Spleen (tissue), 11 donors: Measurements from ENCODE around the gene ETV1. TPM values are rescaled to one million over a fixed set of nuclear protein-coding genes. Genes with fewer than 3 reads are reported as not detected.

Source experiments
- DNase-seq: peaks from one replicate; pipeline ENCODE4 v3.0.0-alpha.2; 2020
- H3K27ac ChIP-seq, 8 donors: fragments of 200-600 bp; sonication (generic) in 7 of 8; 1 replicate in 4 of 8; 2 replicates in 4 of 8; pipeline versions ENCODE4 v1.5.0 to v1.8.0; 2016 to 2021; ENCODE audit warnings: inconsistent platforms in 4 of 8, mild to moderate bottlenecking in 4 of 8, moderate library complexity in 1 of 8
- H3K27me3 ChIP-seq, 7 donors: fragments of 200-600 bp; sonication (generic) in 6 of 7; replicated peaks in 1 of 7; 1 replicate in 4 of 7; 2 replicates in 3 of 7; pipeline versions ENCODE4 v1.5.0 to v1.8.0; 2016 to 2021; ENCODE audit warnings: inconsistent platforms in 3 of 7, mild to moderate bottlenecking in 1 of 7
- H3K36me3 ChIP-seq, 6 donors: fragments of 200-600 bp; sonication (generic) in 5 of 6; 1 replicate in 4 of 6; 2 replicates in 2 of 6; pipeline versions ENCODE4 v1.5.0 to v1.8.0; 2016 to 2021; ENCODE audit warnings: inconsistent platforms in 2 of 6
- H3K4me1 ChIP-seq, 6 donors: fragments of 200-600 bp; sonication (generic) in 5 of 6; 1 replicate in 3 of 6; 2 replicates in 3 of 6; pipeline versions ENCODE4 v1.5.0 to v1.8.0; 2016 to 2021; ENCODE audit warnings: inconsistent platforms in 3 of 6
- H3K4me3 ChIP-seq, 8 donors: fragments of 200-600 bp; sonication (generic) in 7 of 8; 1 replicate in 4 of 8; 2 replicates in 4 of 8; pipeline versions ENCODE4 v1.5.0 to v1.8.0; 2016 to 2021; ENCODE audit warnings: inconsistent platforms in 4 of 8, mild to moderate bottlenecking in 4 of 8, moderate library complexity in 2 of 8
- H3K9me3 ChIP-seq, 8 donors: fragments of 200-600 bp; sonication (generic) in 7 of 8; 1 replicate in 4 of 8; 2 replicates in 4 of 8; pipeline versions ENCODE4 v1.5.0 to v1.8.0; 2016 to 2021; ENCODE audit warnings: inconsistent platforms in 4 of 8
- CTCF ChIP-seq, 11 experiments: fragments of 200-600 bp in 7 of 11; fragments of 450-650 bp in 4 of 11; sonication (generic) in 4 of 11; IDR thresholded peaks in 8 of 11; conservative IDR thresholded peaks in 3 of 11; 1 replicate in 7 of 11; 2 replicates in 4 of 11; pipeline versions ENCODE4 v1.4.0 to v1.8.0; 2016 to 2021; ENCODE audit warnings: antibody characterized with exemption in 11 of 11, inconsistent platforms in 4 of 11, mild to moderate bottlenecking in 1 of 11
- POLR2A ChIP-seq, 3 donors: fragments of 450-650 bp; IDR thresholded peaks; one replicate each; pipeline ENCODE4 v1.5.1; 2017; ENCODE audit warnings: antibody characterized with exemption in 3 of 3, mild to moderate bottlenecking in 1 of 3
- POLR2AphosphoS5 ChIP-seq, 3 donors: sonication (generic); formaldehyde crosslinking; IDR thresholded peaks; one replicate each; pipeline ENCODE4 v1.5.1; 2017; ENCODE audit warnings: antibody characterized with exemption in 3 of 3
- WGBS, 5 donors: extraction: QIAGEN DNeasy Blood & Tissue Kit in 3 of 5; methylation state at CpG; one replicate each; pipeline versions ENCODE4 v1.1.5 to v1.1.7; 2013 to 2018; 5-methylcytosine and 5-hydroxymethylcytosine counted together
- intact Hi-C: fragments of 100-400 bp; cut with DNase I; formaldehyde crosslinking; loops from one replicate; pipeline ENCODE4 v1.15.0; 2023; ENCODE audit warnings: low total_unique reads
- polyA plus RNA-seq, 3 donors: library from polyadenylated mRNA; stranded (reverse); fragments of 200-250 nt; gene quantifications; one replicate each; pipeline ENCODE4 v1.2.1, GENCODE V29; 2013
- total RNA-seq, 7 donors: library from RNA; depleted of rRNA in 3 of 7; stranded (reverse); fragments of >200 nt in 3 of 7; fragmentation: NEBNext Ultra II Directional in 4 of 7; extraction: Animal tissue kit (Norgen Biotek cat#: 25700) in 4 of 7; gene quantifications; one replicate each; pipeline versions ENCODE4 v1.1.0 to v1.2.1, GENCODE V29; 2016 to 2021
- donor health status: healthy with polysubstance abuse.
- donor health status: DM: no; HTN: no; CAD: no; lungs with moderate emphysema.
- donor health status: DM: no; HTN: no; CAD: no.
- donor health status: Bipolar disorder and iron deficiency.
- donor health status: healthy.
- donor health status: DM: no; HTN: no; CAD: no.
- donor health status: DM: yes; HTN: yes; CAD: no.

ETV1 gene
- total and polyA plus RNA-seq, 10 donors = 1.5 to 20.0 (median 7.2) TPM

- Histone ChIP-seq H3K9me3 (peaks cover 0 to 1% (median 0%) of the 10 kb centered on the region in 8 donors), H3K27me3 (no peaks in the 10 kb centered on the region), H3K4me3 (no peak overlapping the region), H3K4me1 (peaks cover 0 to 5% (median 0%) of the 10 kb centered on the region in 6 donors), H3K27ac (no peak overlapping the region), H3K36me3 (peaks cover 0 to 4% (median 0%) of the 10 kb centered on the region in 6 donors)
- intact Hi-C loops = no loop called here
- TF ChIP-seq POLR2A (IDR thresholded peaks at IDR 0.05) (no peak), CTCF (IDR thresholded peaks at IDR 0.05 in 8 of 11, conservative IDR thresholded peaks at IDR 0.05 in 3 of 11) (no peak), POLR2AphosphoS5 (IDR thresholded peaks at IDR 0.05) (no peak)
- DNase-seq = no peak
- WGBS, 5 donors = 50 to 69% (median 54%) methylated on average over 2 of the region's 2 CpGs
Observed at GRCh38 chr7:13897819-13898218, 91.6 kb downstream of the ETV1 start.

GRCh38 chr7:13894954-13895353 lies 94.5 kb downstream of the ETV1 start:
- Histone ChIP-seq H3K27ac (no peak overlapping the region), H3K36me3 (peaks cover 0 to 3% (median 0%) of the 10 kb centered on the region in 6 donors), H3K9me3 (peaks cover 0 to 5% (median 0%) of the 10 kb centered on the region in 8 donors), H3K4me1 (peaks cover 0 to 5% (median 0%) of the 10 kb centered on the region in 6 donors), H3K4me3 (no peak overlapping the region), H3K27me3 (no peaks in the 10 kb centered on the region)
- intact Hi-C loops = no loop called here
- DNase-seq = no peak
- no peak for TF ChIP-seq POLR2AphosphoS5 (IDR thresholded peaks at IDR 0.05)
- no peak for TF ChIP-seq CTCF (IDR thresholded peaks at IDR 0.05 in 8 of 11, conservative IDR thresholded peaks at IDR 0.05 in 3 of 11)
- TF ChIP-seq POLR2A (IDR thresholded peaks at IDR 0.05) = no peak
- WGBS, 5 donors = 88 to 95% (median 90%) methylated on average over 4 of the region's 4 CpGs

- Histone ChIP-seq H3K27me3 (no peaks in the 10 kb centered on the region), H3K4me1 (peaks cover 0 to 5% (median 0%) of the 10 kb centered on the region in 6 donors), H3K4me3 (no peak overlapping the region), H3K36me3 (no peaks in the 10 kb centered on the region), H3K27ac (no peak overlapping the region), H3K9me3 (peaks cover 0 to 5% (median 0%) of the 10 kb centered on the region in 8 donors)
- no peak for DNase-seq
- 45 to 74% (median 58%) methylated on average over 2 of the region's 2 CpGs for WGBS, 5 donors
- intact Hi-C loops = no loop called here
- TF ChIP-seq POLR2A (IDR thresholded peaks at IDR 0.05) (no peak), POLR2AphosphoS5 (IDR thresholded peaks at IDR 0.05) (no peak), CTCF (IDR thresholded peaks at IDR 0.05 in 8 of 11, conservative IDR thresholded peaks at IDR 0.05 in 3 of 11) (no peak)
Observed at GRCh38 chr7:13894377-13894776, 95.1 kb downstream of the ETV1 start.

GRCh38 chr7:13890793-13891192 lies 98.7 kb downstream of the ETV1 start:
- WGBS, 5 donors = 84 to 89% (median 86%) methylated on average over 4 of the region's 4 CpGs
- Histone ChIP-seq H3K9me3 (peaks cover 0 to 5% (median 0%) of the 10 kb centered on the region in 8 donors), H3K36me3 (no peaks in the 10 kb centered on the region), H3K27me3 (no peaks in the 10 kb centered on the region), H3K27ac (no peak overlapping the region), H3K4me3 (no peak overlapping the region), H3K4me1 (no peaks in the 10 kb centered on the region)
- TF ChIP-seq POLR2AphosphoS5 (IDR thresholded peaks at IDR 0.05) = no peak
- TF ChIP-seq CTCF (IDR thresholded peaks at IDR 0.05 in 8 of 11, conservative IDR thresholded peaks at IDR 0.05 in 3 of 11) = no peak
- no peak for TF ChIP-seq POLR2A (IDR thresholded peaks at IDR 0.05)
- intact Hi-C loops = no loop called here
- DNase-seq = no peak
